Endodermal cell (in vitro differentiated cells): ENCODE data around the gene OXCT2. TPM values are rescaled to one million over a fixed set of nuclear protein-coding genes. Genes with fewer than 3 reads are reported as not detected.

Source experiments
- DNase-seq: peaks from one replicate; pipeline ENCODE4 v3.0.0-alpha.2; 2017
- H3K27ac ChIP-seq: 2 replicates; pipeline ENCODE4 v1.5.1; 2013; ENCODE audit warnings: mild to moderate bottlenecking, low read depth, low read length, moderate library complexity
- H3K27me3 ChIP-seq: 2 replicates; pipeline ENCODE4 v1.6.1; 2013; ENCODE audit warnings: mild to moderate bottlenecking, low read length, moderate library complexity; ENCODE audit not compliant: insufficient read depth, control insufficient read depth, poor library complexity, severe bottlenecking
- H3K36me3 ChIP-seq: 2 replicates; pipeline ENCODE4 v1.7.0; 2013; ENCODE audit warnings: mild to moderate bottlenecking, low read length, moderate library complexity; ENCODE audit not compliant: control insufficient read depth, insufficient read depth
- H3K4me1 ChIP-seq: one replicate; pipeline ENCODE4 v1.7.0; 2013; ENCODE audit warnings: low read length; ENCODE audit not compliant: control insufficient read depth, insufficient read depth
- H3K4me3 ChIP-seq: 2 replicates; pipeline ENCODE4 v1.5.1; 2013; ENCODE audit warnings: mild to moderate bottlenecking, low read length, moderate library complexity
- H3K9ac ChIP-seq: 2 replicates; pipeline ENCODE4 v1.6.1; 2013; ENCODE audit warnings: mild to moderate bottlenecking, low read length, moderate library complexity; ENCODE audit not compliant: poor library complexity, severe bottlenecking; ENCODE audit errors: extremely low read depth
- H3K9me3 ChIP-seq: 2 replicates; pipeline ENCODE4 v1.6.1; 2013; ENCODE audit warnings: mild to moderate bottlenecking, low read length, moderate library complexity; ENCODE audit not compliant: control insufficient read depth
- H3K27ac Mint-ChIP-seq: 2 replicates; pipeline ENCODE4 v1.8.0; 2020; ENCODE audit warnings: mixed read lengths
- H3K27me3 Mint-ChIP-seq: 2 replicates; pipeline ENCODE4 v1.8.0; 2021; ENCODE audit warnings: mild to moderate bottlenecking, mixed read lengths; ENCODE audit not compliant: insufficient read depth
- H3K36me3 Mint-ChIP-seq: 2 replicates; pipeline ENCODE4 v1.8.0; 2020; ENCODE audit warnings: low read depth, mixed read lengths
- H3K4me1 Mint-ChIP-seq: 2 replicates; pipeline ENCODE4 v1.8.0; 2020; ENCODE audit warnings: mixed read lengths
- H3K4me3 Mint-ChIP-seq: 2 replicates; pipeline ENCODE4 v1.8.0; 2020; ENCODE audit warnings: mild to moderate bottlenecking, moderate library complexity, mixed read lengths
- H3K9me3 Mint-ChIP-seq: 2 replicates; pipeline ENCODE4 v1.8.0; 2020; ENCODE audit warnings: mild to moderate bottlenecking, mixed read lengths
- CTCF ChIP-seq: fragments of 200-600 bp; sonication (generic); conservative IDR thresholded peaks from 2 replicates; pipeline ENCODE4 v1.5.0; 2021; ENCODE audit warnings: antibody characterized with exemption, mild to moderate bottlenecking
- WGBS, 2 experiments: methylation state at CpG; one replicate each; pipeline versions ENCODE4 v1.1.5 to v1.1.7; 2013; ENCODE audit warnings: missing lambda C conversion rate in 2 of 2, mixed read lengths in 1 of 2; ENCODE audit not compliant: insufficient coverage in 1 of 2, insufficient read length in 1 of 2; 5-methylcytosine and 5-hydroxymethylcytosine counted together
- total RNA-seq, 2 donors: library from RNA; stranded (reverse); fragmentation: NEBNext Ultra II Directional in 1 of 2; extraction: Animal tissue kit (Norgen Biotek cat#: 25700) in 1 of 2; gene quantifications; 2 replicates in 1 of 2; 3 replicates in 1 of 2; pipeline ENCODE4 v1.2.1, GENCODE V29; 2021

OXCT2 gene
- total RNA-seq, 2 donors from 2014 or later: 1.8 TPM

DNA sequence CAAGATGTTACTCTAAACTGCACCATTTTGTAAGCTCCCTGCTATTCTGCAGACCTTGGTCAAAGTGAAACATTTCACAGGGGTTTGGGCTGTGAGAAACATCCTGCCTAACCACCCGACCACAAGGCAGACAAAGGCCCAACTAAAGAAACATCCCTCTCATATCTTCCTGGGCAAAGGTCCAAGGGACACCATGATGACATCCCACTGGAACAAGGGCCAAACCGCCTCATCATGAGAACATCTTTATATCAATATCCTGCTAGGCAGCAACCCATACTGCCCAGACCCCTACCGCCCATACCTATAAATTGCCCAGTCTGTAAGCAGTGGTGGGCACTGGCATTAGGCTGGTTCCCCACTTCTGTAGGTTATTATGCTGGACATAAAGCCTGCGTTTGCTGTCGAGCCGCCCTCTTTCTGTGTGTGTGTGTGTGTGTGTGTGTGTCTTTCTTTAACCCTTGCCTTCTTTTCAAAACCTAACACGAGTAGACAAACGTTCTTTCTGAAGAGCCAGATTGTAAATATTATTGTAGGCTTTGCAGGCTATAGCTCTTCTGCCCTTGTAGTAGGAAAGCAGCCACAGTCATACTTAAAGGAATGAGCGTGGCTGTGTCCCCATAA is 33.5 kb downstream of the OXCT2 start:
- no peak overlapping the region for H3K4me3 Mint-ChIP-seq

DNA sequence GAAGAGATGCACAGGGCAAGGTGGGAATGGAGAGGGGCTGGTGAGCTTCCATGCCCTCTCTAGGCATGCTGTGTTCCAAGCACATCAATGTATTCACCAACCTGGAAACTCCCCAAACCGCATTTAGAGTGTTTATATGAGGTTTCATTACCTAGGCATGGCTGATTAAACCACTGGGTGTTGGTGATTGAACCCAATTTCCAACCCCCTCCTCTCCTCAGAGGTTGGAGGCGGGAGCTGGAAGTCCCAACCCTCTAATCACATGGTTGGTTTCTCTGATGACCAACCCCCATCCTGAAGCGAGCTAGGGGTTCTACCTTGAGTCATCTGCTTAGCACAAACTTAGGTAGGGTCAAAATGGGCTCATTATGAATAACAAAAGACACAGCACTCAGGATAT is 35.4 kb downstream of the OXCT2 start:
- peaks cover 73% of the 10 kb centered on the region for H3K27me3 ChIP-seq

More for the DNA sequence above, 33.5 kb downstream of the OXCT2 start:
- Histone ChIP-seq H3K27me3 (peaks cover 53% of the 10 kb centered on the region), H3K4me3 (no peak overlapping the region), H3K27ac (no peak overlapping the region), H3K36me3 (peaks cover 24% of the 10 kb centered on the region), H3K9me3 (no peaks in the 10 kb centered on the region), H3K9ac (no peak overlapping the region), H3K4me1 (no peaks in the 10 kb centered on the region)
- Mint-ChIP-seq H3K4me1 (peaks cover 7% of the 10 kb centered on the region), H3K27me3 (peaks cover 62% of the 10 kb centered on the region), H3K36me3 (peaks cover 16% of the 10 kb centered on the region), H3K9me3 (peaks cover 6% of the 10 kb centered on the region), H3K27ac (no peak overlapping the region)
- no peak for TF ChIP-seq CTCF
- no peak for DNase-seq
- 90 to 100% methylated on average over 2 to 9 of the region's 9 CpGs for WGBS, 2 experiments

GRCh38 chr1:39733161-39733560 is 38.0 kb downstream of the OXCT2 start:
- H3K36me3 Mint-ChIP-seq: no peaks in the 10 kb centered on the region
- Histone ChIP-seq H3K9ac (no peak overlapping the region), H3K4me3 (no peak overlapping the region), H3K27ac (no peak overlapping the region), H3K9me3 (no peaks in the 10 kb centered on the region), H3K4me1 (no peaks in the 10 kb centered on the region), H3K36me3 (no peaks in the 10 kb centered on the region), H3K27me3 (peaks cover 98% of the 10 kb centered on the region)
- no peak overlapping the region for H3K4me3 Mint-ChIP-seq
- H3K9me3 Mint-ChIP-seq: no peaks in the 10 kb centered on the region
- DNase-seq: no peak
- H3K27me3 Mint-ChIP-seq: peaks cover 100% of the 10 kb centered on the region
- TF ChIP-seq CTCF: no peak
- WGBS, 2 experiments: 79 to 81% methylated on average over 3 to 7 of the region's 7 CpGs
- H3K4me1 Mint-ChIP-seq: no peaks in the 10 kb centered on the region
- H3K27ac Mint-ChIP-seq: no peak overlapping the region

More for the DNA sequence above, 35.4 kb downstream of the OXCT2 start:
- Mint-ChIP-seq H3K27ac (no peak overlapping the region), H3K9me3 (peaks cover 6% of the 10 kb centered on the region), H3K4me3 (no peak overlapping the region), H3K27me3 (peaks cover 81% of the 10 kb centered on the region), H3K36me3 (peaks cover 2% of the 10 kb centered on the region), H3K4me1 (peaks cover 7% of the 10 kb centered on the region)
- DNase-seq: no peak
- WGBS, 2 experiments: 66% methylated on average over 3 of the region's 3 CpGs; no CpG with 5 or more reads in 1 of the 2 experiments
- H3K36me3 ChIP-seq: peaks cover 5% of the 10 kb centered on the region
- no peak overlapping the region for H3K27ac ChIP-seq
- H3K4me1 ChIP-seq: no peaks in the 10 kb centered on the region
- TF ChIP-seq CTCF: no peak
- no peak overlapping the region for H3K9ac ChIP-seq
- H3K9me3 ChIP-seq: no peaks in the 10 kb centered on the region
- H3K4me3 ChIP-seq: no peak overlapping the region
